GM18519 (cell line): ENCODE data around the gene KCNMB3.
A peak's percentile ranks its signal among the peaks of the same experiment; 100 is the strongest.
"Not testable (repeated sequence)": the region's sequence is repeated elsewhere in the genome, so short reads cannot be mapped to it uniquely, and the experiment has no call there.

Experiments
- ATAC-seq: cut with Tn5 transposase; IDR thresholded peaks from one replicate; pipeline ENCODE4 v1.9.1; 2021; ENCODE audit warnings: mild to moderate bottlenecking, moderate library complexity; ENCODE audit not compliant: unreplicated experiment, low FRiP score

Gene KCNMB3, protein sequence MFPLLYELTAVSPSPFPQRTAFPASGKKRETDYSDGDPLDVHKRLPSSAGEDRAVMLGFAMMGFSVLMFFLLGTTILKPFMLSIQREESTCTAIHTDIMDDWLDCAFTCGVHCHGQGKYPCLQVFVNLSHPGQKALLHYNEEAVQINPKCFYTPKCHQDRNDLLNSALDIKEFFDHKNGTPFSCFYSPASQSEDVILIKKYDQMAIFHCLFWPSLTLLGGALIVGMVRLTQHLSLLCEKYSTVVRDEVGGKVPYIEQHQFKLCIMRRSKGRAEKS

DNA sequence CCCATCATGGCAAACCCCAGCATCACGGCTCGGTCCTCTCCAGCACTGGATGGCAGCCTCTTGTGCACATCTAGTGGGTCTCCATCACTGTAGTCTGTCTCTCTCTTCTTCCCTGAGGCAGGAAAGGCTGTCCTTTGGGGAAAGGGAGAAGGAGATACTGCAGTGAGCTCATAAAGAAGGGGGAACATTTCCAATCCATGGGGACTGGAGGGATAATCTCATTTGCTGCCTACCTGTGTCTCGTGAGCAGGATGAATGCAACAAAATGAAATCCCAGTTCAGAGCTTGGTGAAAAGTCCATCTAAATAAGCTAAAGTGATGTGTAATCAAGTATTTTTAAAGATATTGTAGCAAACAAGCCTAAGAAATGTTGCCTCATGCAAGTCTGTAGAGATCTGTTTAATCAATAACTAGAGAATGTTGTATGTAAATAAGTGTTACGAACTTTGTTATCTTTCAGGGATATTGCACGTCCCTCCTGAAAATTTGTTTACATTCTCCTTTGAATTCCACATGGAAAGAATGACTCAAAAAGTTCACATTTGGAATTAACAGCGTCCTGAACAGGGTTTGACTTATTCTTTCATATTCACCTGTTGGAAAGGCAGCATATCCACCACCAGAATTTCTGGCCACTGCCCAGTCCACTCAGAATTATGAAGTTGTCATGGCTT is at the start of gene KCNMB3:
Gene KCNMB3, minus strand, starts transcription at position 312 of the 674 bp plus-strand sequence. Its CDS starts 124 bp downstream, at position 188.
- ATAC-seq, result no peak

DNA sequence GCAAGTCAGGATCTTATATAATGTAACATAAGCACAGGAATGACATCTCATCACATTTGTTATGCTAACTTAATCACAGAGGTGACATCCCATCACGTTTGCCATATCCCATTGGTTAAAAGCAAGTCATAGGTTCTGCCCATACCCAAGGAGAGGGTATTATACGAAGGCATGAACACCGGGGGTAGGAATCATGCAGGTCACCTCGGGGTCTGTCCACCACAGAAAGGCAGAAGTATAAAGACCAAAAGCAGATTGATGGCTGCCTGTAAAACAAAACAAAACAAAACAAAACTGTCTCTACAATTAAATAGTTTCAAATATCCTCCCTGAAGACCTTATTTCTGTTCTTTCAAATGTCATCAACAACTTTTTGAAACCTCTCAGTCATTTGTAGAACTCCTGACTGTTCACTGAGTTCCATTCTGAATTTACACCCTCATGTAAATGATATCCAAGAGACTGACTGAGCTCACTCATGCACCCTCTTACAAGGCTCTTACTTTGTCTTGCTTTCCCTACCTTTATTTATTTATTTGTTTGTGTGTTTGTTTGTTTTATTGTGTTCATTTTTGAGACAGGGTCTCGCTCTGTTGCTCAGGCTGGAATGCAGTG is 49.2 kb upstream of the KCNMB3 start:
- ATAC-seq, result peak; percentile 77

DNA sequence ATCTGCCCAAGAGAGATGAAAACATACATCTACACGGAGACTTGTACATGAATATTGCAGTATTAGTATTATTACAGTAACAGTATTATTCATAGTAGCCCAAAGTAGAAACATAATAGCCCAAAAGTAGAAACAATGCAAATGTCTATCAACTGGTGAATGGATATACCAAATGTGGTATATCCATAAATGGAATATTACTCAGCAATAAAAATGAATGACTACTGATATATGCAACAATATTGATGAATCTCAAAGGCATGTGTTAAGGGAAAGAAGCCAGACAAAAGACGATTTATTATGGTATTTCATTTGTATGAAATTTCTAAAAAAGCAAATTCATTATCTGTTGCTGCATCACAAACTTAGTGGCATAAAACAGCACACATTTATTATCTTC is 48.4 kb upstream of the KCNMB3 start:
- no peak for ATAC-seq

DNA sequence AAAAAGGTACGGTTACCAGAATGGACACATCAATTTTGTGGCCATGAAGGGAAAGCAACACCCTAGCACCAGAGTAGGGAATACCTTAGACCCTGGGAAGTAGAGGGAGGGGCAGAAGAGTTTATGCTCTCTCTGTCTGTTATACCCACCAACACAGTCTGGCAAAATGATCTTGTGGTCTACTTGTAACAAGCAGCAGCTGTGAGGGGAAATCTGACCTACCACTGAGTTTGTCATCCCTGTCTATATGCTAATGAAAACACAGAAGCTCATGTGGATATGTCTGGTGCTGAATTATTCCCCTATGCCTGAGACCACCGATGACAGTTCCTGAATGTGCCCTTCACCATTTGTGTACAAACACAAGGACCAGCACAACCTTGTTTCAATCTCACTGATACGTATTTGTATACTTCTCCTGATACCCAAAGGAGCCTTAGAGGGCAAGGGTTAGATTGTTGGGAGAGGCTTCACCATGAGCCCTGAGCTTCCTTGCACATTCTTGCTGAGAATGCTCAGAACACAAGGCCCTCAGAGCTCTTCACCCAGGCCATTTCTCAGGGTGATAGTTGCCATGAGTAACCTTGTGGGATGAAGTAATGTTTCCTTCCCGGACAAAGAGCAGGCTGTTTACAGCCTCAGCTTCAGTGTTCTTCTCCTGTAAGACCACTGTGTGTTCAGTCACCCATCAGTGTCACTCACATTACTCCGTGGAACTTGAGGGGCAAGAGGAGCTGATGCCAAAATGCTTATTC is 47.2 kb upstream of the KCNMB3 start:
- ATAC-seq, result no peak

DNA sequence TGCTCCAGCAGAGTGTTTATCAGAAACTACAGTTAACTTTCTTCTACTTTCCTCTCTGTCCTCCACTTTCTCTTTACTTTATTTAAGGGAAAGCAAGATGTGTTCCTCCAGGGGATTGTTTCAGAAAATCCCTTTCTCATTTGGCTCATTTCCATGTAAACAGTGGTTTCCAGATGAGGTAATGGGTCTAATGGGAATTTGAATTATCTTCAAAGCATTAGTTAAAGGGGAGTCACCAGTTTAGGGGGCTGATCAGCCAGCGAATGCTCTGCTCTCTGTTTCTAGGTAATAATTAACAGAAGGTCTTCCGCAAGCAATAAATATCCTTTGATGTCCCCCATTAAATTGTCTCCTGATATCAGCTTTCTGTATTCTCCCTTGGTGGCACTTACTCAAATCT is 41.5 kb upstream of the KCNMB3 start:
- ATAC-seq, result no peak

DNA sequence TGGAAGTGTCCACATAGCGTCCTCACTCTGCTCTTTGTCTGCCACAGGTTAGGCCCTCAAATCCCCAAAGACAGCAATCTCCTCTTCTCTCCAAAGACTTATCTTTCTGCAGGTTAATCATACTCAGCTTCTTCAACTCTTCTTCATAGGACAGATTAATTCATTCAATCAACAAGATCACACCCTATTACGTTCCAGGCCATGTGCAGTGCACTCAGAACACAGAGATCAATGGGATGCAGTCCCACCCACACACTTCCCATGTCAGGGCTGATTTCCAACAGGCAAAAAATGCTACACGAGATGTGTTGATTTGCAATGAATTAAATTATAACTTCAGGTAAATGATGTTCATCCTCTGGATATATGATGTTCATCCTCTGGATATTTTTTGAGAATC is 38.4 kb upstream of the KCNMB3 start:
- ATAC-seq, result no peak

DNA sequence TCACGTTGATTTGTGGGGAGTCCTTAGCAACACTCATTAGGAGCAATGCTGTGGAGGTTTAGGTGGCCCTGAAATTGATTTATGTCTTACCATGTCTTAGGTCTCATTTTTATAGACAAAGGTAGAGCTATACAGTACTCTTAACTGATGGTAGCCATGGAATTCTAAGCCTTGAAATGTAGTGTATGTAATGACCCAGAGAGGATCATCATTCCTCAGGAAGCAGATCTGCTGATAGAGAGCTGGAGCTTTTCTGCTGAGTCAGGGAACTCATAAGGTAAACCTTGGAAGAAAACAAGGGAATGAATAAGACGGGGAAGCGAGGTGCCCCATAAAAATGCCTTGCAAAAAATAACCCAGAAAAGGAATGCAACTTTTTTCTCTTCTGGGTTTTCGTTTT is 37.9 kb upstream of the KCNMB3 start:
- ATAC-seq, result no peak

DNA sequence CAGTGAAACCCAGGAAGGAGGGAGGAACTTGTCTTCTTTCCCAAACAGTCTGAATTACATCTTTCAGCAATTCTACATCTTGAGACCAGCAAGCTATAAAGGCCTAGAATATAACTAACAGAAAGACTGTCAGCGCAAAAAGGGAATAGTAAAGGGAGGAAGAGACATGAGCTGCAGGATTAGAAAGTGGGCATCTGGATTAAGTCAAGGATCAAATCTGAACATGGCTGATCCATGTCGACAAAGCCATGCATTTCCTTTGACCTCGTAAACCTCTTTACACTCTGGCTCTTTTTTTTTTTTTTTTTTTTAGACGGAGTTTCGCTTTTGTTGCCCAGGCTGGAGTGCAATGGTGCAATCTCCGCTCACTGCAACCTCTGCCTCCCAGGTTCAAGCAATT is 35.4 kb upstream of the KCNMB3 start:
- ATAC-seq, result no peak

DNA sequence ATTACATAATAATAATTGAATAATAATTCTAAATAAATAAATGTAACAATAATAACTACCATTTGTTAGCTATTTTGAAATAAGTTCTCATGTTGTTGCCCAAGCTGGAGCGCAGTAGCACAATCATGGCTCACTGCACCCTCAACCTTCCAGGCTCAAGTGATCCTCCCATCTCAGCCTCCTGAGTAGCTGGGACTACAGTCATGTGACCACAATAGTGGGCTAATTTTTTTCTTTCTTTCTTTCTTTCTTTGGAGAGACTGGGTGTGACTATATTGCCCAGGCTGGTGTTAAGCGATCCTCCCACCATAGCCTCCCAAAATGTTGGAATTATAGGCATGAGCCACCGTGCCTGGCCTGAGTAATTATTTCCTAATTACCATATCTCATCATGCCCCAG is 30.9 kb upstream of the KCNMB3 start:
- no peak for ATAC-seq

DNA sequence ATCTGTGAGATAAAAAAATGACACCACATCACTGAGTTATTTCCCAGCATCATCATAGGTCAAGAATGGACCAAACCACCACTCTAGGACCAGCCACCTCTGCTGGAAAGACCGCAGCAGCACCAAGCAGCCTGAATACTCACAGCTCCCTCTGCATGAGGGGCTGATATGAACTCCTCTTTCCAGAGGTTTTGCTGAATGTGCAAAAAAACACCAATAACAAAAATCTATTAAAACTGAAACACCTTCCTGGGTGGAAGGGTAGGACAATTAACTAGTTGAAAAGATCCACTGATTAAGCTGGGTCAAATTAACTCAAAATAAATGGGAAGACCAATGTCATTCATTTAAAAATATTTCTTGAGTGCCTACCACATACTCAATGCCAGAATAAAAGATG is 28.9 kb upstream of the KCNMB3 start:
- no peak for ATAC-seq

DNA sequence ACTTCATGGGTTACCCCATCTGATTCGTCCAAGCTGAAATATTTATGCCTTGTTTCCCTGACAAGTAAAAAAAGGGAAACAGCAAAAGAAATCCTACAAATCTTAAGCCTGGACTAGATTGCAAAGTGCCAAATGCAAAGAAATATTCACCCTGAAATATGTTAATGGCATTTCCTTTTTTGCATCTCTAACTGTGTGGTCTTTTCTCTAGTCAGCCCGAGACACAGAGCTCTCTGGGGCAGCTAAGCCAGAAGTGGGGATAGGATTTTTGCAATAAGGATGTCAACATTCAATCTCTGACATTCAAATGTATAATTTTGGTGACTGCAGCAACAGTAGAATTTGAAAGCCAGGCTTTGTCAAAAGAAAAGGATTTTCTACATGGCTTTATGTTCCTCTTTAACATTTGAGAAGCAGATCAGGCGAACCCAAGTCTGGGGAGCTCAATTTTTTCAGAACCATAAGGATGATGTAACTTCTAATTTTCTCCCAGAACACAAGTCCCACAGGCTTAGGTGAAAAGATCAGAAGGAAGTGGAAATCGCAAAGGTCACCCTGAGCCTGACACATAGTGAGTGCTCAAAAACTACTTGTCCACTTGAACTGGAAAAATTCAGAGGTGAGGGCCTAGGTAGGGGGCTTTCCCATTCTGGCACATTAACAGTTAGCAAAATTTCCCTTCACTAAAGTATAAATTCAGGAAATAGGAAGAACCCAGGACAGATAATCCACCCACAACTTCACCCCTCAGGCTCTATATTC is 28.2 kb upstream of the KCNMB3 start:
- no peak for ATAC-seq

DNA sequence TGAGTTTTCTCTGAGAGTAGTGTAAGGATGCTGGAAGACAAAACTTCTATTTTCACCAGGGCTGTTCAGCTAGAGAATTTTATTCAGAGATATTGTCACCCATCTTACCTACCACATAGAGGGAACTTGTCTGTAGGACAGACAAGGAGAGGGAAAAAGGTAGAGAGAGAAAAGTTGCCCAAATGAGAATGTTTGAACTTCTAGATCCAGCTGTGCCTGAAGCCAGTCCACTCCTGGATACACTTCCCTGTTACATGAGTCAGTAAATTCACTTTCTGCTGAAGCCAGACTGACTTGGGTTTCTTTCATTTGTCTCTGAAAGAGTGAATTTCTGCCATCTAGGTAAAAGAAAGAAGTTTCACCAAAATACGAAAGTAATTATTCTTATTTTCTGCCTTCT is 27.2 kb upstream of the KCNMB3 start:
- no peak for ATAC-seq

DNA sequence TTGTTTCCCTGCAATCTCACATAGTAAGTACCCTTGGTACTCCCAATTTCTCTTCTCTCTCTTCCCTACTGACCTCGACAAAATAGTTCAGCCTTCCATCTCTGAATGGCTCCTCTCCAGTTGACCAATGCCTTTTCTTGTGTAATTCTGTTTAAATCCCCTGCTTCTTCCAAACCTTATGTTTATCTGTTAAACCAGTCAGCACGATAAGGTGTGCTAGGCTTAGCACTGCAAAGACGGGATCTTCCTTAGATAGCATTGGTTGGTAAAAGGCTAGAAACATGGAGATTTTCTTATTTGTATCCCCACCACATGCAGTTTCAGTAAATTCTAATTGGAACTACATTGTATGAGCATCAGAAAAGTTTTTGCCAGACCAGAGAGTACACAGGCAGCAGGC is 25.8 kb upstream of the KCNMB3 start:
- ATAC-seq, result no peak

DNA sequence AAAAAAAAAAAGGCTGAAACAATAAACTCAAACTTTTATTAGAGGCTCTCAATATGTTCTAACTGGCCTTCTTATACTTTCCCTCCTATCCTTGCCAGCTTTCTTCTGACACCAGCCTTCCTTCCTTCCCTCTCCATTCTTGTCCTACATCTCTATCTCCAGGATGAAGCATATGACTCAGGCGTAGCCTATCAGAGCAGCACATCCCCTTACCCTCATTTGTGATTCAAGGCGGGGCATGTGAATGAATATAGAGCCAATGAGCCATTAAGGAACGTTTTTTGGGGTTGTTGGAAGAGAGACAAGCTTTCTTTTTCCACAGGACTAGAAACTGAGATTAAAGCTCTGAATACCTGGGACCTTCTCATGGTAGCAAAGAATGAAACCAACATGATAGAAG is 25.1 kb upstream of the KCNMB3 start:
- no peak for ATAC-seq

DNA sequence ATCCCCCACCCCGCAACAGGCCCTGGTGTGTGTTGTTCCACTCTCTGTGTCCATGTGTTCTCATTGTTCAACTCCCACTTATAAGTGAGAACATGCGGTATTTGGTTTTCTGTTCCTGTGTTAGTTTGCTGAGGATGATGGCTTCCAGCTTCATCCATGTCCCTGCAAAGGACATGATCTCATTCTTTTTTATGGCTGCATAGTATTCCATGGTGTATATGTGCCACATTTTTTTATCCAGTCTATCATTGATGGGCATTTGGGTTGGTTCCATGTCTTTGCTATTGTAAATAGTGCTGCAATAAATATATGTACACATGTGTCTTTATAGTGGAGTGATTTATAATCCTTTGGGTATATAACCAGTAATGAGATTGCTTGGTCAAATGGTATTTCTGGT is 23.5 kb upstream of the KCNMB3 start:
- not testable (repeated sequence) for ATAC-seq

DNA sequence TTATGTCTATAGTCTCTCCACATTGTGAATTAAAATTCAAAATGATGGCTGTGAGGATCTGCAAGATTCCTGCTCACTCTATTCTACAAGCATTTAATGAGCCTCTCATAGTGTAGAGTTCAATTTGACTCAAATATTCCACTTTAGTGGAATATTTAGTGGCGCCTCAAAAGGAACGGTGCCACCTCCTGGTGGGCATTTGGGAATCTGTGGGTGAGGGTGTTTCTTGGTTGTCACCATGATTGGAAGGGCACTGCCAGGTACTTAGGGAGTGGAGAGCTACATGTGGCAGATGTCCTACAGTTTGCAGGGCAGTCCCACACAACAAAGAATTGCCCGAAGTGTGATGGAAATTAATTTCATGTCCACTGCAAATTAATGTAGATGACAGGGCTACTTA is 21.5 kb upstream of the KCNMB3 start:
- ATAC-seq, result no peak

DNA sequence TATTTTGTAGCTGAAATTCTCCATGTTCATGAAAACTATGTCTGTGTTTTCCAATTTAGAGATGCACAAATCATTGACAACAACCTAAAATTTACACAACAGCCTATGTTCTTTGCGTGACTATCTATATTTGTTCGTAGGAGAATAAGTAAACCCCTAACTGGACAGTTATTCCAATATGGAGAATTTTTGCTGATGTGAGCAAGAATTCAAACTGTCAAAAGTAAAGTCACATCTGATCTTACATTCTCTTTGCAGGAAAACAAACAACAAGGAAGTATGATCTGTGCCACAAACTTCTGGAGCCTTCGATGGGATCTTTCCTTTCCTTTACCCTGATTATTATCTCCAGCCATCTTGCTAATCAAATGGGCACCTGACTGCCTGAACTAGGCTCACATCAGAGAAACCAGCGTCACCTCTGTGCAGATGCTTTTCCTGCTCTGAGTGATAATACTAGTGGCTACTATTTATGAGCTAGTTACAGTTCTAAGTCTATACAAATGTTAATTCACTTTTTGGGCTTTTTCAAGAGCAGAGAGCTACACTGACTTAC is 18.3 kb upstream of the KCNMB3 start:
- no peak for ATAC-seq

DNA sequence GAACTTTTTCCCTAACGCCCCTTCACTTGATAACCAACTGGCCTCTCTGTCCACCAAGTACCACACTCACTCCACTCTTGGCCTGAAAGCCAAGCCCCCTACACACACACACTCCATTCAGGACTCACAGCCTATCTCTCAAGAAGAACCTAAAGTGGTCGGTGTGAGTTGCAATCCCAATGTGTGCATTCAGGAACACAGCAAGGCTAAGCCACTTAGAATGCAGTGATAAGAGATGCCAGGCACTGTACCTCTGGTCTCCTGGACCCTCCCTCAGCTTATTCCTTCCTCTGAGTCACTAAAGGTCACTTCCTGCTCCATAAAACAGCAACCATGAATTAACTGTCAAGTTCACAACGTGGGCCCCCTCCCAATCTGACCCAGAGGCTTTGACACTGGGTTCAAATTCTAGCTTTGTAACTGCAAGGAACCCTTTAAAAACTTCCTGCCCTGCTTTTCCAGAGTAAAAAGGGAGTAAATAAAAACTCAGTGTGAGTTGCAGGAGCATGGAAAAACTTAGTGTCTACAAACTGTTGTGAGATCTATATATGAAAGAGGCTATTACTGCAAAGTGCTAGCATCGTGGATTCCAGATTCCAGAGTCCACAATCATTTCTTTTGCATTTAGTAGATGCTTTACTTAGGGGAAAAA is 17.6 kb upstream of the KCNMB3 start:
- ATAC-seq, result no peak

DNA sequence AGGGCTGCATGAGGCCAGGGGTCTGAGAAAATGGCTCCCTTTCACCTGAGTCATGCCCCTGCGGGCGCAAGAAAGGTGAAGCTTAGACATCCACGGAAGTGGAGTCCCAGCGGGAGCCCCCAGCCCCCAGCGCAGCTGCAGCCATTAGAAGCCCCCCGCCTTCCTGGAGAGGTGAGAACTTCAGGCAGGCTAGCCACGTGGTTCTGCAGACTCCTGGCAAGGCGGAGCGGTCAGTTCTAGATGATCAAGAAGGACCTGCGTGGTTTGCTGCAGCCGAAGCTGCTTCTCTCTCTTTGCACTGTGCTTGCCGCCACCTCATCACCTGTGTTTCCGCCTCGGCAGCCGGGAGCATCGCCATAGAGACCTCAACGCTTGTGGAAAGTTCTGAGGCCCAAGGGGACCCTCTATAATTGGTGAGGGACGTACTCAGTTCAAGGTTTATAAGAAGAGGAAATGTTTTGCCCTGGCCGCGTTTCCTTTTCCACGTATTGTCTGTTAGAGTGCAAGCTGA is 15.8 kb upstream of the KCNMB3 start:
- ATAC-seq, result no peak

DNA sequence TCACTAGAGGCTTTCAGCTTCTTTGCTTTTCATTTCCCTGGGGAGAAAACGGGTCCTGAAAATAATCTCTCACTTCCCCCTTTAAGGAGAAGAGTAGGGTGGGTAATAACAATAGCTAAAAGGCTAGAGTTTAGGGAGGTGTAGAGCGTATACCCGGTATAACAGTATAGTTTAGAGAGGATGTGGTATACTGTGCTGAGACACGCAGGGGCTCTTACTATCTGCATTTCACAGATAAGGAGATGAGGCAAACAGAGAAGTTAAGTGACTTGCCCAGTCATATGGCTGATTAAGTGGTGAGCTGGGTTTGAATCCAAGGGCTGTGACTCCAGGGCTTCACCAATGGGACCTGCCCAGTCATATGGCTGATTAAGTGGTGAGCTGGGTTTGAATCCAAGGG is 15.0 kb upstream of the KCNMB3 start:
- ATAC-seq, result peak; percentile 68
